Suprapubic skin (tissue), 4 donors: Measurements from ENCODE around the gene COL7A1. TPM values are rescaled to one million over a fixed set of nuclear protein-coding genes. Genes with fewer than 3 reads are reported as not detected.
A peak's percentile ranks its signal among the peaks of the same experiment; 100 is the strongest.

Source experiments
- DNase-seq, 2 donors: peaks; one replicate each; pipeline ENCODE4 v3.0.0-alpha.2; 2019; ENCODE audit warnings: low spot score in 2 of 2
- H3K27ac ChIP-seq: fragments of 200-600 bp; sonication (generic); one replicate; pipeline ENCODE4 v1.5.1; 2019
- H3K27me3 ChIP-seq: fragments of 200-600 bp; sonication (generic); one replicate; pipeline ENCODE4 v1.5.1; 2019
- H3K36me3 ChIP-seq: fragments of 200-600 bp; sonication (generic); one replicate; pipeline ENCODE4 v1.5.1; 2019
- H3K4me1 ChIP-seq: fragments of 200-600 bp; sonication (generic); one replicate; pipeline ENCODE4 v1.5.1; 2019
- H3K4me3 ChIP-seq: fragments of 200-600 bp; sonication (generic); one replicate; pipeline ENCODE4 v1.5.1; 2019; ENCODE audit warnings: mild to moderate bottlenecking
- H3K9me3 ChIP-seq: fragments of 200-600 bp; sonication (generic); one replicate; pipeline ENCODE4 v1.5.1; 2019
- CTCF ChIP-seq, 2 donors: fragments of 200-600 bp in 1 of 2; fragments of 450-650 bp in 1 of 2; sonication (generic) in 1 of 2; IDR thresholded peaks; one replicate each; pipeline ENCODE4 v1.5.1; 2016 to 2019; ENCODE audit warnings: antibody characterized with exemption in 2 of 2, mild to moderate bottlenecking in 1 of 2, moderate library complexity in 1 of 2
- EP300 ChIP-seq: sonication (generic); formaldehyde crosslinking; IDR thresholded peaks from one replicate; pipeline ENCODE4 v1.6.1; 2017; ENCODE audit warnings: antibody characterized with exemption
- POLR2A ChIP-seq, 2 donors: fragments of 450-650 bp; IDR thresholded peaks; one replicate each; pipeline ENCODE4 v1.6.1; 2017; ENCODE audit warnings: antibody characterized with exemption in 2 of 2, mild to moderate bottlenecking in 2 of 2, moderate library complexity in 2 of 2
- POLR2AphosphoS5 ChIP-seq, 3 donors: sonication (generic); formaldehyde crosslinking; IDR thresholded peaks; one replicate each; pipeline ENCODE4 v1.6.1; 2017; ENCODE audit warnings: antibody characterized with exemption in 3 of 3
- WGBS: methylation state at CpG from one replicate; pipeline ENCODE4 v1.1.5; 2018; 5-methylcytosine and 5-hydroxymethylcytosine counted together
- total RNA-seq, 4 donors: library from RNA; depleted of rRNA; stranded (reverse); fragments of >200 nt; gene quantifications; one replicate each; pipeline ENCODE4 v1.1.0, GENCODE V29; 2016

COL7A1 gene
- 100 to 1,000 TPM; 287 to 596 (median 348) TPM for total RNA-seq

GRCh38 chr3:48595075-48595525, at the start of gene COL7A1:
COL7A1 (minus strand) TSS chr3:48595329; CDS start chr3:48595159, 170 bp downstream.
- no peaks in the 10 kb centered on the region for H3K27me3 ChIP-seq
- H3K27ac ChIP-seq, result peak within 1 kb of the TSS; percentile 90
- no peaks in the 10 kb centered on the region for H3K9me3 ChIP-seq
- peak within 1 kb of the TSS; percentile 55 for H3K4me3 ChIP-seq
- peaks cover 27% of the 10 kb centered on the region for H3K36me3 ChIP-seq
- peaks cover 80% of the 10 kb centered on the region for H3K4me1 ChIP-seq
- TF ChIP-seq EP300 (no peak), POLR2A (IDR thresholded peaks at IDR 0.05) (no peak), CTCF (IDR thresholded peaks at IDR 0.05) (no peak), POLR2AphosphoS5 (IDR thresholded peaks at IDR 0.05) (no peak)
- WGBS, result 0% methylated on average over 21 of the region's 35 CpGs
- DNase-seq, result no peak

GRCh38 chr3:48642605-48643004, 47.5 kb upstream of the COL7A1 start:
- H3K36me3 ChIP-seq, result no peaks in the 10 kb centered on the region
- WGBS, result 87% methylated on average over 3 of the region's 12 CpGs
- DNase-seq, result no peak

GRCh38 chr3:48641396-48641795, 46.3 kb upstream of the COL7A1 start:
- no peaks in the 10 kb centered on the region for H3K4me1 ChIP-seq
- no peaks in the 10 kb centered on the region for H3K36me3 ChIP-seq
- H3K27me3 ChIP-seq, result no peaks in the 10 kb centered on the region
- no peak overlapping the region for H3K27ac ChIP-seq
- no peak for DNase-seq
- TF ChIP-seq POLR2AphosphoS5 (IDR thresholded peaks at IDR 0.05) (no peak), CTCF (IDR thresholded peaks at IDR 0.05) (no peak), EP300 (no peak), POLR2A (IDR thresholded peaks at IDR 0.05) (no peak)
- H3K4me3 ChIP-seq, result no peak overlapping the region
- H3K9me3 ChIP-seq, result no peaks in the 10 kb centered on the region
- 90% methylated on average over 3 of the region's 3 CpGs for WGBS

More at GRCh38 chr3:48642605-48643004, 47.5 kb upstream of the COL7A1 start:
- H3K9me3 ChIP-seq, result no peaks in the 10 kb centered on the region
- H3K4me1 ChIP-seq, result no peaks in the 10 kb centered on the region
- H3K27me3 ChIP-seq, result no peaks in the 10 kb centered on the region
- TF ChIP-seq POLR2AphosphoS5 (IDR thresholded peaks at IDR 0.05), result no peak
- no peak for TF ChIP-seq EP300
- TF ChIP-seq CTCF (IDR thresholded peaks at IDR 0.05), result no peak
- no peak for TF ChIP-seq POLR2A (IDR thresholded peaks at IDR 0.05)
- H3K27ac ChIP-seq, result no peak overlapping the region
- H3K4me3 ChIP-seq, result no peak overlapping the region

GRCh38 chr3:48639944-48640606, 44.9 kb upstream of the COL7A1 start:
- Histone ChIP-seq H3K9me3 (no peaks in the 10 kb centered on the region), H3K36me3 (no peaks in the 10 kb centered on the region), H3K27me3 (no peaks in the 10 kb centered on the region), H3K4me3 (no peak overlapping the region), H3K27ac (no peak overlapping the region), H3K4me1 (peaks cover 10% of the 10 kb centered on the region)
- TF ChIP-seq CTCF (IDR thresholded peaks at IDR 0.05) (no peak), POLR2A (IDR thresholded peaks at IDR 0.05) (no peak), POLR2AphosphoS5 (IDR thresholded peaks at IDR 0.05) (no peak), EP300 (no peak)
- 84% methylated on average over 32 of the region's 38 CpGs for WGBS
- no peak for DNase-seq

- DNase-seq, result no peak
- H3K4me3 ChIP-seq, result no peak overlapping the region
- H3K27me3 ChIP-seq, result no peaks in the 10 kb centered on the region
- H3K4me1 ChIP-seq, result peaks cover 24% of the 10 kb centered on the region
- H3K27ac ChIP-seq, result no peak overlapping the region
- H3K36me3 ChIP-seq, result peaks cover 11% of the 10 kb centered on the region
- 73% methylated on average over 6 of the region's 6 CpGs for whole genome bisulfite sequencing
- no peaks in the 10 kb centered on the region for H3K9me3 ChIP-seq
- TF ChIP-seq POLR2A (IDR thresholded peaks at IDR 0.05) (no peak), POLR2AphosphoS5 (IDR thresholded peaks at IDR 0.05) (no peak), EP300 (no peak), CTCF (IDR thresholded peaks at IDR 0.05) (no peak)
Measured at GRCh38 chr3:48637305-48637704, 42.2 kb upstream of the COL7A1 start.
